ENCODE measurements around the gene MC1R.

- TF ChIP-seq CTCF (conservative IDR thresholded peaks at IDR 0.05; ENCODE audit: low read depth in 2 of 2) (no peak), EZH2phosphoT487 (IDR thresholded peaks at IDR 0.05; ENCODE audit: unreplicated experiment) (no peak), EZH2 (IDR thresholded peaks at IDR 0.05; ENCODE audit: low read depth, unreplicated experiment) (no peak), REST (IDR thresholded peaks at IDR 0.05; ENCODE audit: unreplicated experiment) (no peak)
Observed at GRCh38 chr16:89949121-89949742, 30.6 kb downstream of the MC1R start.

All from GM23338 (cell line).